Hepatocyte (in vitro differentiated cells): ENCODE measurements around the gene C19orf12. TPM values are rescaled to one million over a fixed set of nuclear protein-coding genes. Genes with fewer than 3 reads are reported as not detected.

Source experiments
- DNase-seq: peaks from one replicate; pipeline ENCODE4 v3.0.0-alpha.2; 2016; ENCODE audit warnings: low spot score
- H2AFZ ChIP-seq: fragments of 200-600 bp; sonication (generic); 2 replicates; pipeline ENCODE4 v1.6.0; 2016; ENCODE audit warnings: antibody characterized with exemption, mild to moderate bottlenecking
- H3K27ac ChIP-seq: fragments of 200-600 bp; sonication (generic); 2 replicates; pipeline ENCODE4 v1.5.1; 2016; ENCODE audit warnings: mild to moderate bottlenecking
- H3K27me3 ChIP-seq: fragments of 200-600 bp; sonication (generic); 2 replicates; pipeline ENCODE4 v1.6.1; 2016
- H3K36me3 ChIP-seq: fragments of 200-600 bp; sonication (generic); replicated peaks from 2 replicates; pipeline ENCODE4 v1.5.1; 2016; ENCODE audit warnings: low read depth; ENCODE audit not compliant: insufficient read depth
- H3K4me1 ChIP-seq: fragments of 200-600 bp; sonication (generic); 2 replicates; pipeline ENCODE4 v1.5.1; 2016; ENCODE audit warnings: mild to moderate bottlenecking, moderate library complexity; ENCODE audit not compliant: insufficient read depth
- H3K4me2 ChIP-seq: fragments of 200-600 bp; sonication (generic); 2 replicates; pipeline ENCODE4 v1.6.0; 2016
- H3K4me3 ChIP-seq: fragments of 200-600 bp; sonication (generic); 2 replicates; pipeline ENCODE4 v1.5.1; 2016; ENCODE audit warnings: mild to moderate bottlenecking
- H3K79me2 ChIP-seq: fragments of 200-600 bp; sonication (generic); 2 replicates; pipeline ENCODE4 v1.6.0; 2017; ENCODE audit warnings: mild to moderate bottlenecking
- H3K9me2 ChIP-seq: fragments of 200-600 bp; sonication (generic); replicated peaks from 2 replicates; pipeline ENCODE4 v1.6.0; 2017; ENCODE audit warnings: mild to moderate bottlenecking; ENCODE audit not compliant: insufficient read depth
- H3K9me3 ChIP-seq: fragments of 200-600 bp; sonication (generic); 2 replicates; pipeline ENCODE4 v1.5.1; 2016; ENCODE audit warnings: low read depth, mild to moderate bottlenecking
- H4K20me1 ChIP-seq: fragments of 200-600 bp; sonication (generic); 2 replicates; pipeline ENCODE4 v1.6.0; 2016; ENCODE audit warnings: mild to moderate bottlenecking; ENCODE audit not compliant: insufficient read depth, poor library complexity, severe bottlenecking
- CTCF ChIP-seq: fragments of 200-600 bp; sonication (generic); IDR thresholded peaks from 2 replicates; pipeline ENCODE4 v1.5.1; 2016; ENCODE audit warnings: antibody characterized with exemption, mild to moderate bottlenecking; ENCODE audit not compliant: poor library complexity
- EZH2 ChIP-seq: fragments of 200-600 bp; sonication (generic); IDR thresholded peaks from 2 replicates; pipeline ENCODE4 v1.6.1; 2016; ENCODE audit warnings: antibody characterized with exemption, mild to moderate bottlenecking, borderline replicate concordance
- EZH2phosphoT487 ChIP-seq: fragments of 200-600 bp; sonication (generic); IDR thresholded peaks from one replicate; pipeline ENCODE4 v1.6.1; 2018; ENCODE audit warnings: antibody characterized with exemption, mild to moderate bottlenecking, low read depth, moderate library complexity; ENCODE audit not compliant: unreplicated experiment, severe bottlenecking
- WGBS: methylation state at CpG from one replicate; pipeline ENCODE4 v1.1.6; 2016; ENCODE audit warnings: low lambda C conversion rate; ENCODE audit errors: missing lambda C conversion rate; 5-methylcytosine and 5-hydroxymethylcytosine counted together
- polyA plus RNA-seq: library from polyadenylated mRNA; unstranded; fragments of >200 nt; fragmentation: Nextera tagmentation; extraction: Ambion mirVana; gene quantifications from 2 replicates; pipeline ENCODE4 v1.2.1, GENCODE V29; 2016
- total RNA-seq: library from RNA; depleted of rRNA; stranded (reverse); fragments of >200 nt; gene quantifications from 2 replicates; pipeline ENCODE4 v1.2.3, GENCODE V29; 2014

C19orf12 gene
- total and polyA plus RNA-seq, 2 experiments from 2014 or later = 41.5 to 57.2 TPM

- no peak overlapping the region for H3K27ac ChIP-seq
- no peaks in the 10 kb centered on the region for H3K9me2 ChIP-seq
- no peaks in the 10 kb centered on the region for H3K36me3 ChIP-seq
- TF ChIP-seq EZH2 (no peak), EZH2phosphoT487 (no peak), CTCF (no peak)
- no peaks in the 10 kb centered on the region for H3K27me3 ChIP-seq
- WGBS = 94% methylated on average over 5 of the region's 5 CpGs
- H3K9me3 ChIP-seq = no peaks in the 10 kb centered on the region
- H2AFZ ChIP-seq = no peak overlapping the region
- H3K4me2 ChIP-seq = no peak overlapping the region
- no peaks in the 10 kb centered on the region for H4K20me1 ChIP-seq
- H3K4me3 ChIP-seq = no peak overlapping the region
- H3K4me1 ChIP-seq = peaks cover 16% of the 10 kb centered on the region
- no peaks in the 10 kb centered on the region for H3K79me2 ChIP-seq
- no peak for DNase-seq
Observed at GRCh38 chr19:29670255-29670654, 44.8 kb downstream of the C19orf12 start.

- 92% methylated on average over 13 of the region's 13 CpGs for WGBS
- H3K9me3 ChIP-seq = no peaks in the 10 kb centered on the region
- no peaks in the 10 kb centered on the region for H4K20me1 ChIP-seq
- H3K4me3 ChIP-seq = no peak overlapping the region
- no peak overlapping the region for H3K27ac ChIP-seq
- H2AFZ ChIP-seq = no peak overlapping the region
- no peaks in the 10 kb centered on the region for H3K9me2 ChIP-seq
- DNase-seq = no peak
- no peak for TF ChIP-seq EZH2
- TF ChIP-seq EZH2phosphoT487 = no peak
- TF ChIP-seq CTCF = no peak
- H3K79me2 ChIP-seq = no peaks in the 10 kb centered on the region
- no peaks in the 10 kb centered on the region for H3K36me3 ChIP-seq
- no peak overlapping the region for H3K4me2 ChIP-seq
- peaks cover 21% of the 10 kb centered on the region for H3K4me1 ChIP-seq
- H3K27me3 ChIP-seq = no peaks in the 10 kb centered on the region
Observed at GRCh38 chr19:29668746-29669609, 46.1 kb downstream of the C19orf12 start.

- no peak for DNase-seq
- Histone ChIP-seq H3K36me3 (no peaks in the 10 kb centered on the region), H3K4me3 (no peak overlapping the region), H3K4me2 (no peak overlapping the region), H2AFZ (no peak overlapping the region), H3K27ac (no peak overlapping the region), H3K9me3 (no peaks in the 10 kb centered on the region), H3K27me3 (no peaks in the 10 kb centered on the region), H3K79me2 (no peaks in the 10 kb centered on the region), H3K9me2 (no peaks in the 10 kb centered on the region), H3K4me1 (peaks cover 26% of the 10 kb centered on the region), H4K20me1 (no peaks in the 10 kb centered on the region)
- TF ChIP-seq CTCF (no peak), EZH2phosphoT487 (no peak), EZH2 (no peak)
- 88% methylated on average over 7 of the region's 7 CpGs for WGBS
Observed at GRCh38 chr19:29667901-29668341, 47.1 kb downstream of the C19orf12 start.
